GM18867 (cell line): ENCODE results near the gene PLA2G2F.
"Not testable (repeated sequence)": the region's sequence is repeated elsewhere in the genome, so short reads cannot be mapped to it uniquely, and the experiment has no call there.

ENCODE experiments used
- ATAC-seq: cut with Tn5 transposase; IDR thresholded peaks from one replicate; pipeline ENCODE4 v1.9.1; 2021; ENCODE audit warnings: mild to moderate bottlenecking, moderate library complexity; ENCODE audit not compliant: unreplicated experiment

Gene PLA2G2F

GRCh38 chr1:20112279-20113000, 26.7 kb upstream of the PLA2G2F start:
- ATAC-seq, result no peak

- no peak for ATAC-seq
These were observed 25.0 kb upstream of the PLA2G2F start for GRCh38 chr1:20114021-20114648.

- no peak for ATAC-seq
These were observed 23.6 kb upstream of the PLA2G2F start for GRCh38 chr1:20115479-20115878.

GRCh38 chr1:20115916-20116315, 23.2 kb upstream of the PLA2G2F start:
- no peak for ATAC-seq

GRCh38 chr1:20117236-20117635, 21.9 kb upstream of the PLA2G2F start:
- no peak for ATAC-seq

- no peak for ATAC-seq
These were observed 19.8 kb upstream of the PLA2G2F start, which contains the start of gene PLA2G2D for GRCh38 chr1:20119347-20119746. TSS of gene PLA2G2D (minus strand) at chr1:20119536. CDS start at chr1:20119498, 38 bp downstream.

GRCh38 chr1:20120796-20121195, 18.3 kb upstream of the PLA2G2F start:
- ATAC-seq, result no peak

- no peak for ATAC-seq
These were observed 15.2 kb upstream of the PLA2G2F start for GRCh38 chr1:20123722-20124455.

GRCh38 chr1:20124456-20125057, 14.6 kb upstream of the PLA2G2F start:
- ATAC-seq, result no peak

GRCh38 chr1:20125100-20125499, 14.0 kb upstream of the PLA2G2F start:
- ATAC-seq, result no peak

- ATAC-seq, result no peak
These were observed 12.9 kb upstream of the PLA2G2F start for GRCh38 chr1:20126041-20126805.

GRCh38 chr1:20126806-20127440, 12.2 kb upstream of the PLA2G2F start:
- ATAC-seq, result no peak

- not testable (repeated sequence) for ATAC-seq
These were observed 8.6 kb upstream of the PLA2G2F start for GRCh38 chr1:20130518-20130917.

- ATAC-seq, result no peak
These were observed 4.1 kb upstream of the PLA2G2F start for GRCh38 chr1:20134995-20135394.

- ATAC-seq, result no peak
These were observed 2.9 kb upstream of the PLA2G2F start for GRCh38 chr1:20136249-20136648.

GRCh38 chr1:20137055-20137454, 2.1 kb upstream of the PLA2G2F start:
- ATAC-seq, result no peak

- ATAC-seq, result no peak
These were observed 1.5 kb upstream of the PLA2G2F start for GRCh38 chr1:20137604-20138003.

- ATAC-seq, result no peak
These were observed 777 bp upstream of the PLA2G2F start for GRCh38 chr1:20138346-20138745.

GRCh38 chr1:20139776-20140612, 871 bp downstream of the PLA2G2F start:
- no peak for ATAC-seq
